ENCODE measurements around the gene PODXL2. TPM values are rescaled to one million over a fixed set of nuclear protein-coding genes. Genes with fewer than 3 reads are reported as not detected.

PODXL2 gene
- total and polyA plus RNA-seq, 4 donors = 1.3 to 4.0 (median 2.1) TPM

DNA sequence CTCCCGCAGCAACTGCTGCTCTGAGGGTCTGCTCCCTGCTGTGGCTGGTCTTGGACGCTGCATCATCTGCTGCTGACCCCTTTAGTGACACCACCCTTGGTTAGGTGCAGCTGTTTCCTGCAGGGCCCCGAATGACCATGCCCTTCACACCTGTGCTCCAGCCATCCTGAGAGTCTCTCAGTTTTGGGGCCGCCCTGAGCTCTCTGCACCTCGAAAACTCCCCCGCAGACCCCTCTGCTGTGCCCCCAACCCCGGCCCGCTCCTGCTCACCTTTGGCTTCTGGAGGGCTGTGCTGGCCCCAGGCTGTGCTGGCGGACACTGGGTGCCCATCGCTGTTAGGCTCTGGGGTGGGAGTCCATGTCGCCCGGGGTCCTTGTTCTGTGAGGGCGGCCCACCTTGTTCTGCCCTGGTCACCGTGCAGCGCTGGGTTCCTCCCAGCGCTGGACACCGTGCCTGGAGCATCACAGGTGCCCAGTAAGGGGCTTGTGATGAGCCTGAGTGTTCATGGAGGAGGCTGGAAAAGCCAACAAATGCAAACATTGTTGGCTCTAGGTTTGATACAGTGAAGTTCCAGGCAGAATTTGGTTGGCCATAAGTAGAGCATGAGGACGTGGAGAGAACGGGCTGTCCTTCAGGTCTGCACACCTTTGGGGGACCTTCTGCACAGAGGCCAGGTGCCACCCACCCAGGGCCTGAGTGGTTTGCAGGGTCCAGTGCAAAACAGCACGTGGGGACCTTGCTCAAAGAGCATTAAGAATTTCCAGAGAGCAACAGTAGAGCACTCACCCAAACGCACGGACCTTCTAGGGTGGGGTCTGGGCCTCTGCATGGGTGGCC is 56.1 kb downstream of the PODXL2 start:
- peak; percentile 44 to 50 for DNase-seq
- H3K4me1 ChIP-seq (ENCODE audit: control insufficient read depth in 1 of 2, insufficient read depth in 2 of 2, low read length in 2 of 2) = no peaks in the 10 kb centered on the region
- H3K27me3 ChIP-seq (ENCODE audit: control insufficient read depth in 1 of 2, insufficient read depth in 2 of 2, low read length in 1 of 2) = no peaks in the 10 kb centered on the region
- no peaks in the 10 kb centered on the region for H3K9me3 ChIP-seq (ENCODE audit: control insufficient read depth, low read length)
- no peak for ATAC-seq (ENCODE audit: low FRiP score)
- no peaks in the 10 kb centered on the region for H3K36me3 ChIP-seq (ENCODE audit: control insufficient read depth in 1 of 2, insufficient read depth in 2 of 2, low read length in 1 of 2)
- 84 to 86% methylated on average over 22 of the region's 22 CpGs for WGBS, 2 donors
- intact Hi-C loops (cut with DNase I) = no loop called here
- no peak overlapping the region for H3K4me3 ChIP-seq (ENCODE audit: low read length in 2 of 2)
- H3K27ac ChIP-seq (ENCODE audit: low read depth in 1 of 2, low read length in 2 of 2) = no peak overlapping the region

DNA sequence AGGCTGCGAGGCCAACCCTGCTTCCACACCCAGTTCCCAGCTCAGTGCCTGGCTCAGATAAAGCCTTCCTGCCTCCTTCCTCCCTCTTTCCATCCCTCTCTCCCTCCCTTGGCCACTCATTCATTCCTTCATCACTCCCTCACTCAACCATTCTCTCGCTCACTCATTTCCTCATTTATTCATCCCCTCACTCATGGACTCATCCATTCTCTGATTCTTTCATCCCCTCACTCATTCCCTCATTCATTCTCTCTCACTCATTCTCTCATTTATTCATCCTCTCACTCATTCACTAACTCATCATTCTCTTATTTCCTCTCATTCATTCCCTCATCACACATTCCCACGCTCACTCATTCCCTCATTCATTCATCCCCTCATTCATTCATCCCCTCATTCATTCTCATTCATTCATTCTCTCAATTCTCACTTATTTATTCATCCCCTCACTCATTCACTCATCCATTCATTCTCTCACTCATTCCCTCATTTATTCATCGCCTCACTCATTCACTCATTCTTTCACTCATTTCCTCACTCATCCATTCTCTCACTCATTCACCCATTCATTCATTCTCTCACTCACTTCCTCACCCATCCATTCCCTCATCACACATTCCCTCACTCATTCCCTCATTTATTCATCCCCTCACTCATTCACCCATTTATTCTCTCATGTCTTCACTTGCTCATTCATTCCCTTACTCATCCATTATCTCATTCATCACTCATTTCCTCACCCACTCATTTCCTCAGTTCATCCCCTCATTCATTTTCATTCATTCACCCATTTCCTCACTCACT is 56.9 kb downstream of the PODXL2 start:
- no peak for ATAC-seq (ENCODE audit: low FRiP score)
- WGBS, 2 donors = 82 to 87% methylated on average over 4 of the region's 4 CpGs

DNA sequence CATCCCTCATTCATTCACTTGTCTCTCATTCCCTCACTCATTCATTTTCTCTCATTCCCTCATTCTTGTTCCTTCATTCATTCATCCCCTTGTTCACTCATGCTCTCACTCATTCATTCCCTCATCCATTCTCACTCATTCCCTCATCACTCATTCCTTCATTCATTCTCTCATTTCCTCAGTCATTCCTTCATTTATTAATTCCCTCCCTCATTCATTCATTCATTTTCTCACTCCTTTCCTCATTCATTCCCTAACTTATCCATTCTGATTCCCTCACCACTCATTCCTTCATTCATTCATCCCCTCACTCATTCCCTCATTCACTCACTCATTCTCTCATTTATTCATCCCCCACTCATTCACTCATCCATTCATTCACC is 57.5 kb downstream of the PODXL2 start:
- Histone ChIP-seq H3K27ac (ENCODE audit: low read depth in 1 of 2, low read length in 2 of 2) (no peak overlapping the region), H3K27me3 (ENCODE audit: control insufficient read depth in 1 of 2, insufficient read depth in 2 of 2, low read length in 1 of 2) (no peaks in the 10 kb centered on the region), H3K36me3 (ENCODE audit: control insufficient read depth in 1 of 2, insufficient read depth in 2 of 2, low read length in 1 of 2) (no peaks in the 10 kb centered on the region), H3K4me1 (ENCODE audit: control insufficient read depth in 1 of 2, insufficient read depth in 2 of 2, low read length in 2 of 2) (no peaks in the 10 kb centered on the region), H3K9me3 (ENCODE audit: control insufficient read depth, low read length) (no peaks in the 10 kb centered on the region), H3K4me3 (ENCODE audit: low read length in 2 of 2) (no peak overlapping the region)
- ATAC-seq (ENCODE audit: low FRiP score) = no peak
- no peak for DNase-seq
- intact Hi-C loops (cut with DNase I) = no loop called here

More for the DNA sequence above, 56.9 kb downstream of the PODXL2 start:
- intact Hi-C loops (cut with DNase I) = no loop called here
- no peak for DNase-seq
- H3K27me3 ChIP-seq (ENCODE audit: control insufficient read depth in 1 of 2, insufficient read depth in 2 of 2, low read length in 1 of 2) = no peaks in the 10 kb centered on the region
- H3K9me3 ChIP-seq (ENCODE audit: control insufficient read depth, low read length) = no peaks in the 10 kb centered on the region
- no peaks in the 10 kb centered on the region for H3K36me3 ChIP-seq (ENCODE audit: control insufficient read depth in 1 of 2, insufficient read depth in 2 of 2, low read length in 1 of 2)
- H3K4me3 ChIP-seq (ENCODE audit: low read length in 2 of 2) = no peak overlapping the region
- no peaks in the 10 kb centered on the region for H3K4me1 ChIP-seq (ENCODE audit: control insufficient read depth in 1 of 2, insufficient read depth in 2 of 2, low read length in 2 of 2)
- no peak overlapping the region for H3K27ac ChIP-seq (ENCODE audit: low read depth in 1 of 2, low read length in 2 of 2)

- intact Hi-C loops (cut with DNase I) = no loop called here
- Histone ChIP-seq H3K27ac (ENCODE audit: low read depth in 1 of 2, low read length in 2 of 2) (no peak overlapping the region), H3K27me3 (ENCODE audit: control insufficient read depth in 1 of 2, insufficient read depth in 2 of 2, low read length in 1 of 2) (no peaks in the 10 kb centered on the region), H3K4me1 (ENCODE audit: control insufficient read depth in 1 of 2, insufficient read depth in 2 of 2, low read length in 2 of 2) (no peaks in the 10 kb centered on the region), H3K36me3 (ENCODE audit: control insufficient read depth in 1 of 2, insufficient read depth in 2 of 2, low read length in 1 of 2) (no peaks in the 10 kb centered on the region), H3K4me3 (ENCODE audit: low read length in 2 of 2) (no peak overlapping the region), H3K9me3 (ENCODE audit: control insufficient read depth, low read length) (no peaks in the 10 kb centered on the region)
- no peak for ATAC-seq (ENCODE audit: low FRiP score)
- no peak for DNase-seq
- 94 to 96% methylated on average over 2 of the region's 2 CpGs for WGBS, 2 donors
These were observed 58.3 kb downstream of the PODXL2 start for GRCh38 chr3:127687228-127687737.

DNA sequence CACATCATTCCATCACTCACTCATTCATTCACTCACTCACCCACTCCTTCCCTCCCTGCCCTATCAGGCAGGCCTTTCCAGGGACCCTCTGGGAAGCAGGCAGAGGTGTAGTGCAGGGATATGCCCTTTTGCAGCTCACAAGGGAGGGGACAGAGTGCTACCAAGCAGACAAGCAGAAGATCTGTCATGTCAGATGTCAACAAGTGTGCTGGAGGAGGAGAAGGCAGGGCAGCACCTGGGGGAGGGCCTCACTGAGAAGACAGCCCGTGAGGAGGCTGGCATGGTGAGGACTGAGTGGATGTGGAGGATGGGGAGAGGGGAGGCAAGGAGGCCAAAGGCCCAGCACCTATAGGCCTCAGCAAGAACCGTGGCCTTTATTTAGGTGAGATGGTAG is 59.0 kb downstream of the PODXL2 start:
- intact Hi-C loops (cut with DNase I) = loop anchor here in 1 of 2 donors (2.0 kb wide), 1 partner anchor 135 kb away; the partner anchor contains the start of gene MGLL
- H3K27me3 ChIP-seq (ENCODE audit: control insufficient read depth in 1 of 2, insufficient read depth in 2 of 2, low read length in 1 of 2) = no peaks in the 10 kb centered on the region
- no peak overlapping the region for H3K4me3 ChIP-seq (ENCODE audit: low read length in 2 of 2)
- no peaks in the 10 kb centered on the region for H3K9me3 ChIP-seq (ENCODE audit: control insufficient read depth, low read length)
- WGBS, 2 donors = 17 to 31% methylated on average over 2 of the region's 2 CpGs
- ATAC-seq (ENCODE audit: low FRiP score) = no peak
- no peaks in the 10 kb centered on the region for H3K36me3 ChIP-seq (ENCODE audit: control insufficient read depth in 1 of 2, insufficient read depth in 2 of 2, low read length in 1 of 2)
- peak overlapping the region in 1 of 2 donors; percentile 6 for H3K27ac ChIP-seq (ENCODE audit: low read depth in 1 of 2, low read length in 2 of 2)
- peak in 1 of 2 donors; percentile 21 for DNase-seq
- no peaks in the 10 kb centered on the region for H3K4me1 ChIP-seq (ENCODE audit: control insufficient read depth in 1 of 2, insufficient read depth in 2 of 2, low read length in 2 of 2)

- H3K27ac ChIP-seq (ENCODE audit: low read depth in 1 of 2, low read length in 2 of 2) = peak overlapping the region in 1 of 2 donors; percentile 49
These were observed 59.7 kb downstream of the PODXL2 start for GRCh38 chr3:127688416-127689265.

DNA sequence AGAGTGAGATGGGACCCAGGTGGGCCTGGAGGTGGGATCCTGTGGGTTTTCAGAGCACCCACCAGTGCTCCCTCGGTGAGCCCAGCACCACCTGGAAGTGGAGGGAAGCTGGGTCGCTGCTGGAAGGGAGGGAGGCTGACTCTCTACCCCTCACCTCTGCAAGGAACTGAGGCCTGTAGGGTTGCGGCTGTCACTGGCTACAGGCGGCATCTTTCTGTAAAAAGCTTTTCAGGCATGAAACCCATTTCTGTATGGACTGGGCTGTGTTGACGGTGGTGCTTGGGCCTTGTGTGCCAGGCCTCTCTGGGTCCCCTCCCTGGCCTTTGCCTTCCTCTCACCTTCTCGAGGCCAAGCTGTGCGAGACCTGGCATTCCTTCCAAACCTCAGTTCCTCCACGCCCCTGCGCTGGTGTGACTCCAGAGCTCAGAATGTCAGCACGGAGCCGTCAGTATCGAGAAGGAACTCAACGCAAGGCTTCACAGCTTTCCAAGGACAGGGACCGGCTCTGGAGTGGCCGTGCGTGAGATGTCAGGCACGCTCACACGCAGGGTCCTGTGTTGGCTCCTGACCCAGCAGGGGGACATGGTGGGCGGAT is 60.4 kb downstream of the PODXL2 start:
- H3K27me3 ChIP-seq (ENCODE audit: control insufficient read depth in 1 of 2, insufficient read depth in 2 of 2, low read length in 1 of 2) = no peaks in the 10 kb centered on the region
- WGBS, 2 donors = 71 to 76% methylated on average over 19 of the region's 19 CpGs
- H3K4me3 ChIP-seq (ENCODE audit: low read length in 2 of 2) = no peak overlapping the region
- H3K9me3 ChIP-seq (ENCODE audit: control insufficient read depth, low read length) = no peaks in the 10 kb centered on the region
- H3K27ac ChIP-seq (ENCODE audit: low read depth in 1 of 2, low read length in 2 of 2) = peak overlapping the region; percentile 49 to 68
- intact Hi-C loops (cut with DNase I) = loop anchor here in 1 of 2 donors (2.0 kb wide), 1 partner anchor 133 kb away; the partner anchor contains the start of gene MGLL
- H3K4me1 ChIP-seq (ENCODE audit: control insufficient read depth in 1 of 2, insufficient read depth in 2 of 2, low read length in 2 of 2) = no peaks in the 10 kb centered on the region
- no peak for ATAC-seq (ENCODE audit: low FRiP score)
- DNase-seq = peak; percentile 37 to 65
- no peaks in the 10 kb centered on the region for H3K36me3 ChIP-seq (ENCODE audit: control insufficient read depth in 1 of 2, insufficient read depth in 2 of 2, low read length in 1 of 2)

More at GRCh38 chr3:127688416-127689265, 59.7 kb downstream of the PODXL2 start:
- Histone ChIP-seq H3K4me1 (ENCODE audit: control insufficient read depth in 1 of 2, insufficient read depth in 2 of 2, low read length in 2 of 2) (no peaks in the 10 kb centered on the region), H3K36me3 (ENCODE audit: control insufficient read depth in 1 of 2, insufficient read depth in 2 of 2, low read length in 1 of 2) (no peaks in the 10 kb centered on the region), H3K4me3 (ENCODE audit: low read length in 2 of 2) (no peak overlapping the region), H3K27me3 (ENCODE audit: control insufficient read depth in 1 of 2, insufficient read depth in 2 of 2, low read length in 1 of 2) (no peaks in the 10 kb centered on the region), H3K9me3 (ENCODE audit: control insufficient read depth, low read length) (no peaks in the 10 kb centered on the region)
- DNase-seq = peak; percentile 73 to 78
- 34 to 35% methylated on average over 20 of the region's 20 CpGs for WGBS, 2 donors
- intact Hi-C loops (cut with DNase I) = loop anchor here in 1 of 2 donors (2.0 kb wide), 1 partner anchor 134 kb away; the partner anchor contains the start of gene MGLL
- peak; percentile 30 for ATAC-seq (ENCODE audit: low FRiP score)
